GM21576 (cell line): ENCODE data around the gene ECEL1.
"Not testable (repeated sequence)": the region's sequence is repeated elsewhere in the genome, so short reads cannot be mapped to it uniquely, and the experiment has no call there.

Experiments
- ATAC-seq: cut with Tn5 transposase; IDR thresholded peaks from one replicate; pipeline ENCODE4 v1.9.1; 2021; ENCODE audit warnings: mild to moderate bottlenecking, moderate library complexity; ENCODE audit not compliant: unreplicated experiment

The ECEL1 gene

DNA sequence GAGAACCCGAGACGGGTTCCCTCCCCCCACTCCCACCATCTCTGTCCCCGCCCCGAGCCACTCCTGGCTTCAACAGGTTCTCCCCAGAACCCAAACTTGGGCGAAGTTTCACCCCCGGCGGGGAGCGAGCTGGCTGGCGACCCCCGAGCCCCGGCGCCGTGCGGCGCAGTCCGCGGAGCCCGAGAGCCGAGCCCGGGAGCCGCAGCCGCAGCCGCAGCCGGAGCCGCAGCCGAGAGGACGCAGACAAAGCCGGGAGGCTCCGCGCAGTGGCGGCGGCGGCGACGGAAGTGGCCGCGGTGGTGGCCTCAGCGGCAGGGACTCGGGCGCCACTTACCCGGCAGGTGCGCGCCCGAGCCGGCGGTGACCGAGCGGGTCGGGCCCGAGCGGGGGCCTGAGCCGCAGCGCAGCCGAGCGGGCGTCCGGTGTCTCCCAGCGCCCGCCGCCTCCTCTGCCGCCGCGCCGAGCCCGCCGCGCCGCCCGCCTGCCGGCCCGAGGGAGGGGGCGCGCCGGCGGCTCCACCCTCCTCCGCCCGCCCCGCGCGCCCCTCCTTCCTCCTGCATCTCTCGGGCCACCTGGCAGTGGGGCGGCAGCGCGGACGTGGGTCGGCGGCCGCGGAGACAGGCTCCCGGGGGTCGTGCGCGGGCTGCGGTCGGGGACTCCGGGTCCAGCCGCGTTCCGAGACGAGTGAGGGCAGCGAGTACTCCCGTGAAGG is at the start of gene ECEL1:
Gene ECEL1, minus strand, starts transcription at position 450 of the 712 bp plus-strand sequence. CDS start 1,181 bp downstream, outside the sequence.
- ATAC-seq: no peak

DNA sequence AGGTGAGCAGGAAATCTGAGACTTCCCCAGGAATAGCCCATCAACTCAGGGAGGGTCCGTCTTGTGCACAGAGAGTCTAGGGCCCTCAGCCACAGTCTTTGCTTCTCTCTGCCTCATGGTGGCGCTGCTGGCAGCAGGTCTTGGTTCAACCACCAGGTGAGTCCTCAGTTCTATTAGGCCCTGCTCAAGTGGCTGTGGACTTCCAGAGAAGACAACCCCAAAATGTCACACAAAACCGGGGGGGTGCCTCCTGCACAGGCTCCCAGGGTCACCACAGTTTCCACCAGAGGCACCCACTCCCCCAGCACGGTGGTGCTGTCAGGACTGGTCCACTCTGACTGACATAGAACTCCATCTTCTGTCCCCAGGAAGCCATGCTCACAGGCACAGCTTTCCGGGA is 49.4 kb upstream of the ECEL1 start:
- ATAC-seq: no peak

- no peak for ATAC-seq
These were observed 48.3 kb upstream of the ECEL1 start for GRCh38 chr2:232535761-232536530.

DNA sequence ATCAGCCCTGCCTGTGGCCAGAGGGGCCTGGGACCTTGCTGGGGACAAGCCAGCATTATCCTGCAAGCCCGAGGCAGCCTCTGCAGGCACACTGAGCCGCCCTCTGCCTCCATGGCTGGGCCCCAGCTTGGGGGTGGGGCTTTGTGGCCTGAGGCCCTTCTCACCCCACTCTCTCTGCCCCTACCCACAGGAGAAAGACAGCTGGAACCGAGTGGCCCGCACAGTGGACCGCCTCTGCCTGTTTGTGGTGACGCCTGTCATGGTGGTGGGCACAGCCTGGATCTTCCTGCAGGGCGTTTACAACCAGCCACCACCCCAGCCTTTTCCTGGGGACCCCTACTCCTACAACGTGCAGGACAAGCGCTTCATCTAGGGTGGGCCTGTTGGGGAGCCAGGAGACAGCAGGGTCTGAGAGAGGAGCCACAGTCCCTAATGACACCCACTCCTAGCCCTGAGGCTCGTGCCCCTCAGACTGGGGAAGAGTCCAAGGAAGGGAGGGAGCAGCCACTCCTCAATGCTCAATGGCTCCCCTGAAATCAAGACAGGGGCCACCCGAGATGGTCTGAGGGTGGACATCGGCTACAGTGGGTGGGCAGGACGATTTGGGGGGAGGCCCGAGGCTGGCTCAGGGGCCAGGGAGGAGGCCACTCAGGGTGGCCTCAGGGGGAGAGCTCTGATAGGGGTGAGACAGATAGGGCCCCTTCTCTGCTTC is 47.5 kb upstream of the ECEL1 start:
- ATAC-seq: no peak

- no peak for ATAC-seq
These were observed 46.5 kb upstream of the ECEL1 start for GRCh38 chr2:232533944-232534710.

- ATAC-seq: not testable (repeated sequence)
These were observed 45.2 kb upstream of the ECEL1 start for GRCh38 chr2:232532821-232533220.

DNA sequence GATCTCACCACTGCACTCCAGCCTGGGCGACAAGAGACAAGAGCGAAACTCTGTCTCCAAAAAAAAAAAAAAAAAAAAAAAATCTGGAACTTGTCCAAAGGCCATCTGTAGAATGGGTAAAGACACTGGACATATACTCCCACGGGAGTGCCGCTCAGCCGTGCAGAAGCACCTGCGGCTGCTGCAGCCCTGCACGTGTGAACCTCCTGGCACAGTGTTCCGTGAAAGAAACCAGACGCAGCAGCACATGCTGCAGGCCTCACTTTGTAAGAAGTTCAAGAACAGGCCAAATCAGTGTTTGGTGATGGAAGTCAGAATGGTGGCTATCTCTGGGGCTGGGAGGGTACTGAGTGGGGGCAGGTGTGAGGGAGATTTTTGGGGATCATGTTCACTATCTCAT is 44.8 kb upstream of the ECEL1 start:
- no peak for ATAC-seq

- ATAC-seq: no peak
These were observed 43.1 kb upstream of the ECEL1 start for GRCh38 chr2:232530626-232531260.

- no peak for ATAC-seq
These were observed 42.3 kb upstream of the ECEL1 start for GRCh38 chr2:232529806-232530547.

GRCh38 chr2:232528746-232529460 is 41.3 kb upstream of the ECEL1 start:
- ATAC-seq: no peak

DNA sequence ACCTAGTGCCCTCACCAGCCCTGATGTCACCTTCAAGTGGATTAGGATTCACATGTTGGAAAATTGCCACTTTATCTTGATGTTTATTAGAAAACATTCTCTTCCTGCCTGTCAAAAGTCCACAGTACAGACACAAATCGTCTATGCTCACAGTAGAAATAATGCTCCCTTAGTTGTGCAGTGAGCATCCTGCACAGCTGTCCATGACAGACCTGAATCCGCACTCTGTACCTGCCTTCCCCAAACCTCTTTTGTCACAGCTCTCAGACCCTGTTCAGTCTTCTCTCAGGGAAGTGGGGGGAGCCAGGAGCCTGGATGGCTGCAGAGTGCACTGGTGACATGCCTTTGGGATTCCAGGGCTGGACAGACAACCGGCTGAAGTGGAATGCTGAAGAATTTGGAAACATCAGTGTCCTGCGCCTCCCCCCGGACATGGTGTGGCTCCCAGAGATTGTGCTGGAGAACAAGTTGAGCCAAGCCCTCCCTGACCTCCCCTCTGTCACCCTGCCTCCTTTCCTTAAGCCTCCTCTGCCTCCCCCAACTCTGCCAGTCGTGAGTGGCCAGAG is 40.4 kb upstream of the ECEL1 start:
- ATAC-seq: no peak

DNA sequence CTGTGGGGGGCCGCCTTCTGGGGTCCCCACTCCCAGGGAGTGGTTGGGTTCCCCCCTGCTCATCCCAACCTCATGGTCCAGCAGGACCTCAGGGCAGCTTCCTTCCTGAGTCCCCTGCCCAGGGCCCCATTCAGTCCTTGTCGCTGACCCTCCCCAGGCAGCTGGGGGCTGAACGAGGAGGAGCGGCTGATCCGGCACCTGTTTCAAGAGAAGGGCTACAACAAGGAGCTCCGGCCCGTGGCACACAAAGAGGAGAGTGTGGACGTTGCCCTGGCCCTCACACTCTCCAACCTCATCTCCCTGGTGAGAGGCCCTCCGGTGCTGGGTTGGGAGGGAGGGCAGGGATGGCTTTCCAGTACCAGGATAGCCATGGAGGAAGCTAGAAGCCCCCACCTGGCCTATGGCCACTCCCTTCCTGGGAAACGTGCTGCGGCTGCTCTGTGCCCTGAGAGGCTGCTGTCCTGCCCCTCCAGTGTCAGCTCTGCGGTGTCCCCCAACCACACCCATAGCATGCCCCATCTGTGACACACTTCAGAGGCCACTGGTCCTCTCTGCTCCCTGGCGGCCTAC is 38.8 kb upstream of the ECEL1 start:
- ATAC-seq: no peak

DNA sequence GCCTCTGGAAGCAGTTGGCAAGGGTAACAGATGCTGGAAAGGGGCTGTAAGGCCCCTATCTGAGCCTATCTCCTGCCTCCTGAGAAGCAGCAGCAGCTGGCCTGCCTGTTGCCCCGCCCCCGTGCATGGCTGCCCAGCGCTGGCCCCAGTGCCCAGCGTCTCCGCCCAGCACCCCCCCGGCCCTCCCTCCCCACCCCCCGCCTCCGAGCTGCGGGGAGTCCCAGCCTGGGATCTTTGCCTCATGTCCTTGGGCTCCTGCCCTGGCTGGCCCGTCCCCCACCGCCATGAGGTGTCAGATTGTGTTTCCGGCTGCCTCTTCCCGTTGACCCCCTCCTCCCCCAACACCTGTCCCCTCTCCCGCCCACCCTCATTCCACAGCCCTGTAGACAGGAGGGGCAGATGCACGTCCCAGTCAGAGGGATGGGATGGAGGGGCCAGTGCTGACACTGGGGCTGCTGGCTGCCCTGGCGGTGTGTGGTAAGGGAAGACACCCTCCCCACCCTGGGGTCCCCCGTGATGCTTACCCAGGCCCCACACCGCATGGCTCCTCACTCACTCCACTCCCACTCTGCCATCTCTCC is 38.2 kb upstream of the ECEL1 start, which contains the start of gene CHRND:
Gene CHRND, plus strand, starts transcription at position 370 of the 581 bp plus-strand sequence. Its CDS starts 56 bp downstream, at position 426.
- no peak for ATAC-seq

DNA sequence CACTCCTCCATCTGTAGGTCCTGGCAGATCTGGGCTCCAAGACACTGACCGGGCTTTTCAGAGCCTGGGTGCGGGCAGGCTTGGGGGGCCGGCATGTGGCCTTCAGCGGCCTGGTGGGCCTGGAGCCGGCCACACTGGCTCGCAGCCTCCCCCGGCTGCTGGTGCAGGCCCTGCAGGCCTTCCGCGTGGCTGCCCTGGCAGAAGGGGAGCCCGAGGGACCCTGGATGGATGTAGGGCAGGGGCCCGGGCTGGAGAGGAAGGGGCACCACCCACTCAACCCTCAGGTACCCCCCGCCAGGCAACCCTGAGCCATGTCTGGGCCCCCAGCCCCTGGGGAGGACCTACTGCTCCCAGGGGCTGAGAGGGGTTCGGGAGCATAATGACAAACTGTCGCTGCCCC is 37.6 kb upstream of the ECEL1 start:
- no peak for ATAC-seq

GRCh38 chr2:232524771-232525170 is 37.1 kb upstream of the ECEL1 start:
- no peak for ATAC-seq

DNA sequence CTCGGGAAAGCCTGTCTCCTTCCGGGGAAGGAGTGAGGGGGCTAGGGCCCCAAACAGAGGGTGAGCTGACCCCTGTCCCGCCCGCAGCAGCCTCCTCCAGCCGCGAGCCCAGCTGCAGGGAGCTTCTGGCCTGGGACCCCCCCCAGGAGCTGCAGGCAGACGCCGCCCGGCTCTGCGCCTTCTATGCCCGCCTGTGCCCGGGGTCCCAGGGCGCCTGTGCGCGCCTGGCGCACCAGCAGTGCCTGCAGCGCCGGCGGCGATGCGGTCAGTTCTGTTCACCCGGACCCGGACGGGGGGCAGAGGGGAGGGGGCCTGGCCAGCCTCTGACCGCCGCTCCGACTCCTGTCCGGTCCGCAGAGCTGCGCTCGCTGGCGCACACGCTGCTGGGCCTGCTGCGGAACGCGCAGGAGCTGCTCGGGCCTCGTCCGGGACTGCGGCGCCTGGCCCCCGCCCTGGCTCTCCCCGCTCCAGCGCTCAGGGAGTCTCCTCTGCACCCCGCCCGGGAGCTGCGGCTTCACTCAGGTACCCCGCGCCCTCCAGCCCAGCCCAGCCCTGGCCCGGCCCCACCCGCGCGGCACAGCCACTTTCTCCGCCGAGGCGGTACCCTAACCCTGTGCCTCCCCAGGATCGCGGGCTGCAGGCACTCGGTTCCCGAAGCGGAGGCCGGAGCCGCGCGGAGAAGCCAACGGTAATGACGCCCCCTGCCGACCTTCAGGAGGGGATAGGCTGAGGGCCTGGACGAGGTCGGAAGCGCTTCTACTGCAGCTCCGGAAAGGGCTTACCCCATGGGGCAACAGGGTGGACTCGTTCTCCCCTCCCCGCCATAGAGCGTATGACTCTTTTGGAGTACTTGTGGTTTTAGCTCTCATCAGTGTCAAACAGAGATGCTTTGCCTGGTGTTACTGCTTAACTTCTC is 36.3 kb upstream of the ECEL1 start:
- ATAC-seq: no peak

- ATAC-seq: no peak
These were observed 35.7 kb upstream of the ECEL1 start for GRCh38 chr2:232523402-232523681.
